HG03342 (cell line): ENCODE measurements around the gene TBC1D30.

Source experiments
- ATAC-seq: cut with Tn5 transposase; IDR thresholded peaks from one replicate; pipeline ENCODE4 v1.9.1; 2021; ENCODE audit warnings: mild to moderate bottlenecking, moderate library complexity; ENCODE audit not compliant: unreplicated experiment

The TBC1D30 gene

GRCh38 chr12:64903479-64904152, 79.2 kb downstream of the TBC1D30 start:
- no peak for ATAC-seq

GRCh38 chr12:64907097-64907496, 82.7 kb downstream of the TBC1D30 start:
- ATAC-seq = no peak

- no peak for ATAC-seq
These were observed 84.7 kb downstream of the TBC1D30 start for GRCh38 chr12:64909124-64909523.

GRCh38 chr12:64911081-64911480, 86.6 kb downstream of the TBC1D30 start:
- ATAC-seq = no peak

GRCh38 chr12:64911912-64912311, 87.5 kb downstream of the TBC1D30 start:
- ATAC-seq = no peak

- ATAC-seq = no peak
These were observed 88.2 kb downstream of the TBC1D30 start for GRCh38 chr12:64912516-64913255.

- no peak for ATAC-seq
These were observed 90.8 kb downstream of the TBC1D30 start for GRCh38 chr12:64915242-64915641.

- no peak for ATAC-seq
These were observed 92.2 kb downstream of the TBC1D30 start for GRCh38 chr12:64916411-64917261.

- no peak for ATAC-seq
These were observed 93.9 kb downstream of the TBC1D30 start for GRCh38 chr12:64918344-64918743.

GRCh38 chr12:64918801-64919200, 94.4 kb downstream of the TBC1D30 start:
- no peak for ATAC-seq

GRCh38 chr12:64922853-64923252, 98.4 kb downstream of the TBC1D30 start:
- no peak for ATAC-seq

- no peak for ATAC-seq
These were observed 99.1 kb downstream of the TBC1D30 start for GRCh38 chr12:64923536-64923935.
